OCI-LY7 (cell line): Measurements from ENCODE around the gene SLC25A25.

Experiments used
- CTCF ChIP-seq: fragments of 200-600 bp; sonication (generic); conservative IDR thresholded peaks from 2 replicates; pipeline ENCODE4 v1.5.1; 2014; ENCODE audit warnings: mild to moderate bottlenecking, antibody characterized with exemption, low read length, moderate library complexity, mixed read lengths
- EZH2phosphoT487 ChIP-seq: fragments of 200-600 bp; sonication (generic); IDR thresholded peaks from 2 replicates; pipeline ENCODE4 v1.6.1; 2018; ENCODE audit warnings: low read depth, borderline replicate concordance, mild to moderate bottlenecking, mixed run types, antibody characterized with exemption, low read length, moderate library complexity, mixed read lengths

- TF ChIP-seq CTCF (no peak), EZH2phosphoT487 (no peak)
Observed at GRCh38 chr9:128148509-128149000, 80.5 kb downstream of the SLC25A25 start.
